SJSA1 (cell line): ENCODE measurements around the gene MALAT1. TPM values are rescaled to one million over a fixed set of nuclear protein-coding genes. Genes with fewer than 3 reads are reported as not detected.

ENCODE experiments used
- DNase-seq, 2 experiments: peaks; one replicate each; pipeline ENCODE4 v3.0.0-alpha.2; 2015 to 2020; ENCODE audit warnings: low spot score in 2 of 2, low read depth in 1 of 2
- H3K27ac ChIP-seq: fragments of 250-450 bp; sonication (Bioruptor Pico); 2 replicates; pipeline ENCODE4 v1.5.1; 2020; ENCODE audit warnings: mild to moderate bottlenecking, moderate library complexity
- H3K27me3 ChIP-seq: fragments of 250-450 bp; sonication (Bioruptor Pico); replicated peaks from 2 replicates; pipeline ENCODE4 v1.5.1; 2020; ENCODE audit warnings: mild to moderate bottlenecking, moderate library complexity
- H3K36me3 ChIP-seq: fragments of 250-450 bp; sonication (Bioruptor Pico); 2 replicates; pipeline ENCODE4 v1.5.1; 2020; ENCODE audit warnings: mild to moderate bottlenecking
- H3K4me1 ChIP-seq: fragments of 250-450 bp; sonication (Bioruptor Pico); replicated peaks from 2 replicates; pipeline ENCODE4 v1.6.1; 2021; ENCODE audit warnings: mild to moderate bottlenecking
- H3K4me3 ChIP-seq: fragments of 250-450 bp; sonication (Bioruptor Pico); 2 replicates; pipeline ENCODE4 v1.5.1; 2020; ENCODE audit warnings: mild to moderate bottlenecking
- H3K9me3 ChIP-seq: fragments of 250-450 bp; sonication (Bioruptor Pico); replicated peaks from 2 replicates; pipeline ENCODE4 v1.5.1; 2020; ENCODE audit warnings: mild to moderate bottlenecking
- total RNA-seq: library from RNA; depleted of rRNA; stranded (reverse); fragments of >200 nt; shearing (Covaris generic); gene quantifications from 2 replicates; pipeline ENCODE4 v1.2.3, GENCODE V29; 2014

Gene MALAT1
- total RNA-seq, 1 experiment from 2014 or later = 2,210 TPM

- Histone ChIP-seq H3K4me3 (no peak overlapping the region), H3K9me3 (0 out of 2 replicates have a peak, but pooled peaks cover 3% of the 10 kb centered on the region), H3K27ac (no peak overlapping the region), H3K4me1 (peaks cover 19% of the 10 kb centered on the region), H3K27me3 (no peaks in the 10 kb centered on the region), H3K36me3 (peaks cover 60% of the 10 kb centered on the region)
- DNase-seq = no peak
These were observed 40.3 kb downstream of the MALAT1 start for GRCh38 chr11:65538915-65539743.

DNA sequence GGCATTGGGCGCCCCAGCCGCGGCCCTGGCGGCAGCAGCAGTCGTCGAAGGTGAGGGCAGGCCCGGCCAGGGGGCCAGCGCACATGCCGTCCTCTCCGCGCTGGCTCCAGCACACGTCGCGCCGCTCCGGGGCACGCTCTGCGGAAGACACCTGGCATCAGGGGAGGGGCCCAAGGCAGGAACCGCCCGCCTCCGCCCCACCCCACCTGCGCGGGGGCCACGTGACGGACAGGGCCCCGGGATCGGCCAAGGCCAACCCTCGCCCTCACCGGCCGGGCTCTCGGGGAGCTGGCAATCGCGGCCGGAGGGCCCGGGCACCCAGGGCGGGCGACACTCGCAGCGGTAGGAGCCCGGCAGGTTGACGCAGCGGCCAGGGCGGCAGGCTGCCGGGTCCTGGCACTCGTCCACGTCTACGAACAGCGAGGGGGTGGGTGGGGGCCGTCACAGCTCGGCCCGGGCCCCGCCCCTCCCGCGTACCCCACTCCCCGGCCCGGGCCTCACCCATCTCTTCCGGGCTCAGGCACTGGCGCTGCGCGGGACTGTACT, 41.0 kb downstream of the MALAT1 start:
- H3K4me3 ChIP-seq = peak overlapping the region; percentile 48
- no peak for DNase-seq

GRCh38 chr11:65540290-65541092, 41.6 kb downstream of the MALAT1 start:
- H3K27ac ChIP-seq = no peak overlapping the region
- H3K9me3 ChIP-seq = 0 out of 2 replicates have a peak, but pooled peaks cover 3% of the 10 kb centered on the region
- H3K36me3 ChIP-seq = peaks cover 47% of the 10 kb centered on the region
- peaks cover 19% of the 10 kb centered on the region for H3K4me1 ChIP-seq
- peak overlapping the region; percentile 48 for H3K4me3 ChIP-seq
- H3K27me3 ChIP-seq = no peaks in the 10 kb centered on the region
- DNase-seq = peak; percentile 94 to 99

More for the DNA sequence above, 41.0 kb downstream of the MALAT1 start:
- H3K27ac ChIP-seq = no peak overlapping the region
- 0 out of 2 replicates have a peak, but pooled peaks cover 3% of the 10 kb centered on the region for H3K9me3 ChIP-seq
- peaks cover 19% of the 10 kb centered on the region for H3K4me1 ChIP-seq
- peaks cover 54% of the 10 kb centered on the region for H3K36me3 ChIP-seq
- no peaks in the 10 kb centered on the region for H3K27me3 ChIP-seq

DNA sequence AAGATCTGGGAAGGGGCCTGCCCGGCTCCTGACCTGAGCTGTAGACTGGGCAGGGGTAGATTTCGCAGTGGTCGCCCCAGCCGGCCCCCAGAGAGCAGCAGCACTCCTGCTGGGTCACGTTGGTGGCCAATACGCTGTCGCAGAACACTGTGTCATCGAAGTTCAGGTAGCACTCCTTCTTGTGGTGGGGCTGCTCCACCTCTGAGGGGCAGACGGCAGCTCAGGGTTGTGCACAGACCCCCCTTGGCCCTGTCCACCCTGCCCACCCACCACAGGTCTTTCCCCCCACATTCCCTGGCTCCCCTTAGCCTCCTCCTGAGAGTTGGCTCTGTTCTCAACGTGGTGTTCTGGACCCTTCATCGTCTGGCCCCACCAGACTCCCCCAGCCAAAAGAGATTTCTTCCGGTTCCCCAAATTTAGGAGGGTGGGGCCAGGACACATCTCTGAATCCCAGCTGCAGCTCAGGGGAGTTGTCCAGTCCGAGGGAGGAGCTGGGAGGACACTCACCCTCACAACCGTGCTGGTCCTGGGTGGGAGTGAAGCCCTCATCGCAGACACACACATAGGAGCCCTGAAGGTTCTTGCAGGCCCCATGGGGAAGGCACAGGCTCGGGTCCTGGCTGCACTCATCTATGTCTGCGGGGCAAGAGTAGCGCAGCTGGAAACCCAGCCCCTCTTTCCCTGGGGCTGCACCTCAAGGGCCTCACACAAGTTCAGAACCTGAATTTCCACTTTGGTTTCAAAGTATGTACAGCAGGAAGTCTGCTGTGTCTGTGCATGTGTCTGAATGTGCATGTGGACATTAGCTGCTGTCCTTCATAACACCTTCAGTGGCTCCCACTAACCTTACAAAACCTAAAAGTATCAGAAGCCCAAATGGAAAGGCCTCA, 42.5 kb downstream of the MALAT1 start:
- peaks cover 39% of the 10 kb centered on the region for H3K36me3 ChIP-seq
- DNase-seq = no peak
- no peaks in the 10 kb centered on the region for H3K27me3 ChIP-seq
- H3K4me3 ChIP-seq = peak overlapping the region; percentile 48
- H3K27ac ChIP-seq = peak overlapping the region; percentile 13; the same call in 1 of the 2 replicates
- peaks cover 19% of the 10 kb centered on the region for H3K4me1 ChIP-seq
- 0 out of 2 replicates have a peak, but pooled peaks cover 3% of the 10 kb centered on the region for H3K9me3 ChIP-seq

GRCh38 chr11:65542738-65543390, 44.0 kb downstream of the MALAT1 start:
- peaks cover 29% of the 10 kb centered on the region for H3K36me3 ChIP-seq
- H3K27ac ChIP-seq = no peak overlapping the region
- peaks cover 19% of the 10 kb centered on the region for H3K4me1 ChIP-seq
- no peaks in the 10 kb centered on the region for H3K27me3 ChIP-seq
- no peak overlapping the region for H3K4me3 ChIP-seq
- 0 out of 2 replicates have a peak, but pooled peaks cover 3% of the 10 kb centered on the region for H3K9me3 ChIP-seq
- DNase-seq = no peak

GRCh38 chr11:65545853-65546216, 47.0 kb downstream of the MALAT1 start:
- Histone ChIP-seq H3K36me3 (peaks cover 4% of the 10 kb centered on the region), H3K27ac (no peak overlapping the region), H3K4me1 (peaks cover 8% of the 10 kb centered on the region), H3K4me3 (no peak overlapping the region), H3K27me3 (no peaks in the 10 kb centered on the region), H3K9me3 (no peaks in the 10 kb centered on the region)
- no peak for DNase-seq

DNA sequence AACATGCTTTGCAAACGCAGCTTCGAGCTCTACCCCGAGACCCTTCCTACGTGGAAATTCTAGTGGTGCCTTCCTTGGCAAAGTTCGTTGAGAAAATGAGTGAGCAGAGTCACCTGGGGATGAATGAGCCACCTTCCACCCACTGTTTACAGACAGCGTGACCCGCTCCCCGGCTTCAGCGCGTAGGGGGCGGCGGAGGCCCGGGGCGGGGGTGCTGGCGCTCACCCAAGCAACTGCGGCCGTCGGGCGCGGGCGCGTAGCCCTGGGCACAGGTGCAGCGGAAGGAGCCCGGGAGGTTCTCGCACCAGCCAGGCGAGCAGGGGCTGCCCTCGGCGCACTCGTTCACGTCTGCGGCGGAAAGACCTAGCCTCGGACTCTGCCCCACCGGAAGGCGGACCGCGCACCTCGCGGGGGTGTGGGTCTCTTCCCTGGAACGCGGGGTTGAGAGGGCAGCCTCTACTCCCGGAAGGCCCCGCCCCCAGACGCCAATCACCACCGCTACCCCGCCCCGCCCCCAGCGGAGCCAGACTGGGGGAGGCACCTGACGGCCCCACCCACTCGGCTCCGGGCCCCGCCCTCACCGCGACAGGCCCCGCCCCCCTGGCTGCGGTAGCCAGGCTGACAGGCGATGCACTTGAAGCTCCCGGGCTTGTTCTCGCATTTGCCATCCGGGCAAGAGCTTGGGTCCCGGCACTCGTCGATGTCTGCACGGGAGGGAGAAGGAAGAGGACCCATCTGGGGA, 47.5 kb downstream of the MALAT1 start:
- no peaks in the 10 kb centered on the region for H3K27me3 ChIP-seq
- H3K4me3 ChIP-seq = no peak overlapping the region
- peaks cover 2% of the 10 kb centered on the region for H3K4me1 ChIP-seq
- H3K9me3 ChIP-seq = no peaks in the 10 kb centered on the region
- no peak overlapping the region for H3K27ac ChIP-seq
- DNase-seq = peak in 1 of 2 experiments; percentile 69
- H3K36me3 ChIP-seq = peaks cover 6% of the 10 kb centered on the region

DNA sequence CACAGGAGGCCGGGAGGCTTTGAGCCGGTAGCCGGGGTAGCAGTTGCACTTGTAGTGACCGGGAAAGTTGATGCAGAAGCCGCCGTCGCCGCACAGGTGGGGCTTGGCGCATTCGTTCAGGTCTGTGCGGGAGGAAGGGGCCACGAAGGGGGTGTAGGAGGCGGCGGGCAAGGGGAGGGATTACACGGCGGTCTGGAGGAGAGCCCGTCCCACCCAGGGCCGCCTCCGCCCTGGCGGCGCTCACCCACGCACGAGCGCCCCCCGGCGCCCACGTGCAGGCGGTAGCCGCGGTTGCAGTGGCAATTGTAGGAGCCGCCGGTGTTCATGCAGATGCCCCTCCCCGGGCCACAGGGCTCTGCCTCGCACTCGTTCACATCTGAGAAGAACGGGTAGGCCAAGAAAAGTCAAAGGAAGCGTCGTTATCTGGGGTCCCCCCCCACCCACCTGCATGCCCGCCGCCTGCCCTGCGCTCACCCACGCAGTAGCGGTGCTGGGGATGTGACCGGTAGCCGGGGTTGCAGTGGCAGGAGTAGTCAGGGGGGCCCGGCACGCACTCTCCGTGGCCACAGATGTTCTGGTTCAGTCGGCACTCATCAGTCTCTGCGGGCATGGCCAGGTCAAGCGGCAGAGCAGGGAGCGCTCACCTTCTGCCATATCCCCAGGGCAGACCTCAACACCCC, 48.7 kb downstream of the MALAT1 start:
- no peak overlapping the region for H3K27ac ChIP-seq
- peaks cover 14% of the 10 kb centered on the region for H3K36me3 ChIP-seq
- DNase-seq = no peak
- no peaks in the 10 kb centered on the region for H3K4me1 ChIP-seq
- no peaks in the 10 kb centered on the region for H3K9me3 ChIP-seq
- H3K4me3 ChIP-seq = no peak overlapping the region
- no peaks in the 10 kb centered on the region for H3K27me3 ChIP-seq

DNA sequence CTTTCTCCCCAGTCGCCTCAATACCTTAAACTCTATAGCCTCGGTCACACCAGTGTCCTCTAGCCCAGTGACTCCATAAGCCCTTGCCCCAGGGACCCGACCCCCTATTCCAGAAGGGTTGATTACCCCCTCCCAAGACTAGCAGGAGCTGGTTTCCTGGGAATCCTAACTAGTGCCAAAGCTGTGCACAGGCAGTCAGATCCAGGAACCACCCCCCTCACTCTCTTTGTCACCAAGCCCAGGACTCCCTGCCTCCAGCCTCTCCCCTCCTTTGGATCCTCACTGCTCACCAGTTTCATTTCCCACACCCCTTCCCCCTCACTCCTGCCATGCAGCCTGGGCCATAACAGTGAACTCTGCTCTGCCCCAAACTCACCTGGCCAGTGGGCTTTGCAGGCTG, 49.5 kb downstream of the MALAT1 start:
- DNase-seq = no peak
- H3K4me3 ChIP-seq = no peak overlapping the region
- no peaks in the 10 kb centered on the region for H3K9me3 ChIP-seq
- no peaks in the 10 kb centered on the region for H3K4me1 ChIP-seq
- no peaks in the 10 kb centered on the region for H3K27me3 ChIP-seq
- peaks cover 16% of the 10 kb centered on the region for H3K36me3 ChIP-seq
- no peak overlapping the region for H3K27ac ChIP-seq

- Histone ChIP-seq H3K4me1 (peaks cover 2% of the 10 kb centered on the region), H3K9me3 (no peaks in the 10 kb centered on the region), H3K27ac (no peak overlapping the region), H3K36me3 (peaks cover 16% of the 10 kb centered on the region), H3K27me3 (no peaks in the 10 kb centered on the region), H3K4me3 (no peak overlapping the region)
- DNase-seq = no peak
These were observed 50.3 kb downstream of the MALAT1 start for GRCh38 chr11:65549096-65549495.

DNA sequence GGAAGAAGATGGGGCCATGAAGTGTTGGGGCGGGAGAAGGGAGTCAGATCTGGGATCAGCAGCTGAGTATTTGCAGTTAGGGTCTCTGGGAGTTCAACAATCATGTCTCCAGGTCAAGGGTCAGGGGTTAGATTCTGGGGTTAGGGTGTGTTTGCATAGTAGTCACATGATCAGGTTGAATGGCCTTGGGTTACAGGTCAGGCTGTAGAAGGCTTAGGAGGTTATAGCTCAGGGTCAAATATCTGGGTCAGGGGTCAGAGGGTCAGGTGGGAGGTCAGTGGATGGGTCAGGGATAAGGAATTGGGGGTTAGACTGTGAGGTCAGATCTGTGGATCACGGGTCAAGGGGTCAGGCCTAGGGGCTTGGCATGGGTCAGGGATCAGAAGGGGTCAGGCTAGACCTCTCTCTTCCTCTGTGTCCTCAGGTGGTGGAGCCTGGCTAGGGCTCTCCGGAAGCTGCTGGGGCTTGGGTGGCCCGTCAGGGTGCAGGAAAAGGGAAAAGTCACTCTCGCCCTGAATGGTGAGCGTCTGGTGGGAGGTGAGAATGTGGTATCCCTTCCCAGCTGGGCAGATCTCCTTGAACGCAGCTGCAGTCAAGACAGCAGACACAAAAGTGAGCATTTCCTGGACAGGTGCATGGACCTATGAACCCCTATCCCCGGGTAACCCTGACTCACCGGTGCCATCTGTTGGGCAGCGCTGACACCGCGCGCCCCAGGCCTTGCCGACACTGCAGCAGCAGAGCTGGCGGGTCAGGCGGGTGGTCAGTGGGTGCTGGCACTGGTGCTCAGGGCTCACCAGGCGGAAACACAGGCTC, 52.9 kb downstream of the MALAT1 start:
- no peak for DNase-seq
- no peak overlapping the region for H3K4me3 ChIP-seq
- peaks cover 28% of the 10 kb centered on the region for H3K4me1 ChIP-seq
- H3K27ac ChIP-seq = no peak overlapping the region
- no peaks in the 10 kb centered on the region for H3K9me3 ChIP-seq
- H3K36me3 ChIP-seq = peaks cover 15% of the 10 kb centered on the region
- H3K27me3 ChIP-seq = no peaks in the 10 kb centered on the region
